A673 (cell line): ENCODE data around the gene HMCN1. TPM values are rescaled to one million over a fixed set of nuclear protein-coding genes. Genes with fewer than 3 reads are reported as not detected.

Experiments
- BruUV-seq: library from RNA; stranded (reverse); fragments of 400-500 nt; replicated peaks from 2 replicates; lab custom pipeline; 2021; lab: Mats Ljungman, UMichigan
- CTCF ChIA-PET: fragments of 300-600 bp; sonication (Branson Sonifier 250); formaldehyde crosslinking; loops from one replicate; lab custom pipeline; 2022; ENCODE audit warnings: antibody characterized with exemption; lab: Charles Lee
- POLR2A ChIA-PET: fragments of 300-600 bp; sonication (Branson Sonifier 250); formaldehyde crosslinking; loops from one replicate; lab custom pipeline; 2022; ENCODE audit warnings: antibody characterized with exemption; ENCODE audit not compliant: low non-redundant PET; lab: Charles Lee
- DNase-seq: peaks from one replicate; pipeline ENCODE4 v3.0.0-alpha.2; 2015; ENCODE audit warnings: low spot score
- H3K27ac ChIP-seq: fragments of 200-600 bp; sonication (generic); 2 replicates; pipeline ENCODE4 v1.5.1; 2016; ENCODE audit warnings: mixed run types, low read depth, mild to moderate bottlenecking, mixed read lengths, antibody characterized with exemption, low read length; ENCODE audit not compliant: poor library complexity, severe bottlenecking
- H3K27me3 ChIP-seq: fragments of 200-600 bp; sonication (generic); replicated peaks from 2 replicates; pipeline ENCODE4 v1.6.1; 2017; ENCODE audit warnings: mixed run types, low read depth, mild to moderate bottlenecking, mixed read lengths, antibody characterized with exemption, low read length; ENCODE audit not compliant: insufficient read depth, poor library complexity
- H3K36me3 ChIP-seq: fragments of 200-600 bp; sonication (generic); 2 replicates; pipeline ENCODE4 v1.6.1; 2016; ENCODE audit warnings: mixed run types, mild to moderate bottlenecking, mixed read lengths, antibody characterized with exemption, low read length; ENCODE audit not compliant: insufficient read depth, poor library complexity, severe bottlenecking
- H3K4me1 ChIP-seq: fragments of 200-600 bp; sonication (generic); 2 replicates; pipeline ENCODE4 v1.6.1; 2017; ENCODE audit warnings: mixed run types, mild to moderate bottlenecking, mixed read lengths, antibody characterized with exemption, low read length; ENCODE audit not compliant: insufficient read depth, poor library complexity, severe bottlenecking
- H3K4me3 ChIP-seq: fragments of 200-600 bp; sonication (generic); 2 replicates; pipeline ENCODE4 v1.5.1; 2016; ENCODE audit warnings: low read depth, mixed run types, mild to moderate bottlenecking, mixed read lengths, low read length; ENCODE audit not compliant: poor library complexity, severe bottlenecking
- H3K9me3 ChIP-seq: fragments of 200-600 bp; sonication (generic); 2 replicates; pipeline ENCODE4 v1.6.1; 2016; ENCODE audit warnings: mixed run types, low read depth, mild to moderate bottlenecking, mixed read lengths, antibody characterized with exemption, low read length; ENCODE audit not compliant: poor library complexity, severe bottlenecking
- EZH2 ChIP-seq: fragments of 200-600 bp; sonication (generic); IDR thresholded peaks from 2 replicates; pipeline ENCODE4 v1.6.1; 2017; ENCODE audit warnings: borderline replicate concordance, low read depth, mild to moderate bottlenecking, mixed read lengths, antibody characterized with exemption, low read length; ENCODE audit not compliant: poor library complexity, severe bottlenecking
- intact Hi-C: fragments of 100-400 bp; cut with micrococcal nuclease; formaldehyde crosslinking; loops from one replicate; pipeline ENCODE4 v1.10.0; 2022; ENCODE audit not compliant: unreplicated experiment
- total RNA-seq: library from RNA; stranded (reverse); gene quantifications from 2 replicates; pipeline ENCODE4 v1.2.3, GENCODE V29; 2021
- TF ChIP-seq, protein P1 (sequence below): fragments of 300-800, 200-600 bp; sonication (generic); conservative IDR thresholded peaks from 2 replicates; pipeline ENCODE4 v1.5.1; 2017; ENCODE audit warnings: low read depth, mild to moderate bottlenecking, antibody characterized with exemption, low read length, moderate library complexity, mixed read lengths

HMCN1 gene
- total RNA-seq, 1 experiment from 2014 or later: 134 TPM

DNA sequence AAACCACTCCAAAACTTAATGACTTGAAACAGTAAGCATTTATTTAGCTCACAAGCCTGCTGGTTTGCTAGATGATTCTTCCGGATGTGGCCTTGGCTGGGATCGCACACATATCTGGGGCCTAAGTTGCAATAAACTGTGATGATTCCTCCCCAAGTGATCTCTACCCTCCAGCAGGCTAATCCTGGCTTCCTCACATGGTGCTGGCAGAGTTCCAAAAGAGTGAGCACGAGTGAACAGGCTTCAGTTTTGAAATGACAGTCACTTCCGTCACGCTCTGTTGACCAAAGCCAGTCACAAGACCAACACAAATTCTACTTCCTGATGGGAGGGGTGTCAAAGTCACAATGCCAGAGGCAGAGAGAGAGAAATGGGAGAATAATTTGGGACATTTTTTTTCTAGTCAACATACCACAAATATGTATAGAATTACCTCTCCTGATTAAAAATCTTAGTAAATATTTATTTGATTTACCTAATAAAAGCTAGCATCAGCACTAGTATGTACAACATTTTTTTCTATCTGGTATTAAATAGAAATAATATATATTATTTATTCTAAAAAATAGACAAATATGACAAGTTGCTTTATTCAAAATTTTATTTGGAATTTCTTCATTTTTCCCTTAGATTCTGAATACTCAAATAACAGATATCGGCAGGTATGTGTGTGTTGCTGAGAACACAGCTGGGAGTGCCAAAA lies 348.2 kb downstream of the HMCN1 start:
- no peaks in the 10 kb centered on the region for H3K27me3 ChIP-seq
- peaks cover 23% of the 10 kb centered on the region for H3K4me1 ChIP-seq
- peaks cover 91% of the 10 kb centered on the region for H3K36me3 ChIP-seq
- H3K9me3 ChIP-seq: no peaks in the 10 kb centered on the region
- CTCF ChIA-PET: no interaction called here
- H3K4me3 ChIP-seq: no peak overlapping the region
- TF ChIP-seq EZH2: no peak
- TF ChIP-seq, protein P1, sequence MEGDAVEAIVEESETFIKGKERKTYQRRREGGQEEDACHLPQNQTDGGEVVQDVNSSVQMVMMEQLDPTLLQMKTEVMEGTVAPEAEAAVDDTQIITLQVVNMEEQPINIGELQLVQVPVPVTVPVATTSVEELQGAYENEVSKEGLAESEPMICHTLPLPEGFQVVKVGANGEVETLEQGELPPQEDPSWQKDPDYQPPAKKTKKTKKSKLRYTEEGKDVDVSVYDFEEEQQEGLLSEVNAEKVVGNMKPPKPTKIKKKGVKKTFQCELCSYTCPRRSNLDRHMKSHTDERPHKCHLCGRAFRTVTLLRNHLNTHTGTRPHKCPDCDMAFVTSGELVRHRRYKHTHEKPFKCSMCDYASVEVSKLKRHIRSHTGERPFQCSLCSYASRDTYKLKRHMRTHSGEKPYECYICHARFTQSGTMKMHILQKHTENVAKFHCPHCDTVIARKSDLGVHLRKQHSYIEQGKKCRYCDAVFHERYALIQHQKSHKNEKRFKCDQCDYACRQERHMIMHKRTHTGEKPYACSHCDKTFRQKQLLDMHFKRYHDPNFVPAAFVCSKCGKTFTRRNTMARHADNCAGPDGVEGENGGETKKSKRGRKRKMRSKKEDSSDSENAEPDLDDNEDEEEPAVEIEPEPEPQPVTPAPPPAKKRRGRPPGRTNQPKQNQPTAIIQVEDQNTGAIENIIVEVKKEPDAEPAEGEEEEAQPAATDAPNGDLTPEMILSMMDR: no peak
- POLR2A ChIA-PET: no interaction called here
- peak; percentile 100 for DNase-seq
- no TSS peak for BruUV-seq
- intact Hi-C loops: no loop called here
- H3K27ac ChIP-seq: no peak overlapping the region

DNA sequence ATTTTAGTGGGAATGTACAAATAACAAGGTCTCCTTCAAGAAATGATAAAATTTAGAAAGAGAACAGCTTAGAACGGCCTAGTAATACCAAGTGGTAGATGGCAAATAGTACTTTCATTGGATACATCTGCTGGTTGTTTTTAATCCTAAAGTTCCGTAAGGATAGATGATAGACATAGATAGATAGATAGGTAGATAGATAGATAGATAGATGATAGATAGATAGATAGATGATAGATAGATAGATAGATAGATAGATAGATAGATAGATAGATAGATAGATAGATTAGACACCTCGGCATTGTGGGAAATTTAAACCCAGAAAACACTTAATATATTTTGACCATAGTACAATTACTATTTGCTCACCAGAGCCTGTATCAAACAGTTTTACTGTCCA lies 352.4 kb downstream of the HMCN1 start:
- H3K9me3 ChIP-seq: no peaks in the 10 kb centered on the region
- intact Hi-C loops: no loop called here
- TF ChIP-seq, protein P1: no peak
- TF ChIP-seq EZH2: no peak
- H3K4me1 ChIP-seq: peaks cover 22% of the 10 kb centered on the region
- no TSS peak for BruUV-seq
- DNase-seq: no peak
- H3K27me3 ChIP-seq: no peaks in the 10 kb centered on the region
- CTCF ChIA-PET: no interaction called here
- H3K27ac ChIP-seq: no peak overlapping the region
- peaks cover 92% of the 10 kb centered on the region for H3K36me3 ChIP-seq
- POLR2A ChIA-PET: no interaction called here
- H3K4me3 ChIP-seq: no peak overlapping the region

DNA sequence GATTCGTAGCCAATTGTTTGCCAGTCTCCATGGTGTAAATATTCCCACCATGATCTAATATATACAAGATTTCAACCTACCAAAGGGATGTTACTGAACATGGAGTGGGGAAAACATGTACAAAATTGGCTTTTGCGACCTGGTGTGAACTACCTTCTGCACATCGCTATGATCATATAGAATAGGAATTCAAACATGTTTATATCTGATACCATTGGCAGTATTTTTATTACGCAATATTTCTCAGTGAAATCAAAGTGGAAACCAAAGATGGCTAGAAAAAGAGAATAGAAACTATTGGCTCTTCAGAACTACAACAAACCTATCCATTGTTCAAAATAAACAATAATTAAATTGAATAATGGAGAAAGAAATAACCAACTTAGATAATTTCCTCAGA lies 355.7 kb downstream of the HMCN1 start:
- ChIA-PET POLR2A (no interaction called here), CTCF (no interaction called here)
- no peak overlapping the region for H3K27ac ChIP-seq
- peaks cover 37% of the 10 kb centered on the region for H3K4me1 ChIP-seq
- no peak overlapping the region for H3K4me3 ChIP-seq
- intact Hi-C loops: no loop called here
- H3K36me3 ChIP-seq: peaks cover 71% of the 10 kb centered on the region
- no TSS peak for BruUV-seq
- DNase-seq: no peak
- TF ChIP-seq, protein P1: no peak
- H3K9me3 ChIP-seq: no peaks in the 10 kb centered on the region
- H3K27me3 ChIP-seq: no peaks in the 10 kb centered on the region
